Kidney tubule cell (primary cell): ENCODE data around the gene ZBTB47.

Experiments
- DNase-seq: peaks from one replicate; pipeline ENCODE4 v3.0.0-alpha.2; 2018; ENCODE audit warnings: low spot score

The ZBTB47 gene

DNA sequence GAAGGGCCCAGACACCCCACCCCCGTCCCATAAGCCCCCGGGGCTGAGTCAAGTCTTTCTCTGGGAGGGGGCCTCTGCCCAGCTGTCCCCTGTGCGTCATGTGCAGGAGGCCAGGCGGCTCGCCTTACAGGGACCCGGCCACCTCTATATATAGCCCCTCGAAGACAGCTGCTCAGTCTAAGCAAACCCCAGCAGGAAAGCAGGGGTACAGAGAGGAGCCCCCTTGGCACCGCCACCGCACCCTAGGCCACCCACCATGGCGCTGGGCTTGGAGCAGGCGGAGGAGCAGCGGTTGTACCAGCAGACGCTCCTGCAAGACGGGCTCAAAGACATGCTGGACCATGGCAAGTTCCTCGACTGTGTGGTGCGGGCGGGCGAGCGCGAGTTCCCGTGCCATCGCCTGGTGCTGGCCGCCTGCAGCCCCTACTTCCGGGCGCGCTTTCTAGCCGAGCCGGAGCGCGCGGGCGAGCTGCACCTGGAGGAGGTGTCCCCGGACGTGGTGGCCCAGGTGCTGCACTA, 31.9 kb downstream of the ZBTB47 start, which contains the start of gene KLHL40:
Gene KLHL40 (plus strand): TSS at position 175 of the 519 bp plus-strand sequence. CDS start 82 bp downstream, at position 257.
- no peak for DNase-seq

GRCh38 chr3:42685891-42686820, 32.7 kb downstream of the ZBTB47 start:
- no peak for DNase-seq

DNA sequence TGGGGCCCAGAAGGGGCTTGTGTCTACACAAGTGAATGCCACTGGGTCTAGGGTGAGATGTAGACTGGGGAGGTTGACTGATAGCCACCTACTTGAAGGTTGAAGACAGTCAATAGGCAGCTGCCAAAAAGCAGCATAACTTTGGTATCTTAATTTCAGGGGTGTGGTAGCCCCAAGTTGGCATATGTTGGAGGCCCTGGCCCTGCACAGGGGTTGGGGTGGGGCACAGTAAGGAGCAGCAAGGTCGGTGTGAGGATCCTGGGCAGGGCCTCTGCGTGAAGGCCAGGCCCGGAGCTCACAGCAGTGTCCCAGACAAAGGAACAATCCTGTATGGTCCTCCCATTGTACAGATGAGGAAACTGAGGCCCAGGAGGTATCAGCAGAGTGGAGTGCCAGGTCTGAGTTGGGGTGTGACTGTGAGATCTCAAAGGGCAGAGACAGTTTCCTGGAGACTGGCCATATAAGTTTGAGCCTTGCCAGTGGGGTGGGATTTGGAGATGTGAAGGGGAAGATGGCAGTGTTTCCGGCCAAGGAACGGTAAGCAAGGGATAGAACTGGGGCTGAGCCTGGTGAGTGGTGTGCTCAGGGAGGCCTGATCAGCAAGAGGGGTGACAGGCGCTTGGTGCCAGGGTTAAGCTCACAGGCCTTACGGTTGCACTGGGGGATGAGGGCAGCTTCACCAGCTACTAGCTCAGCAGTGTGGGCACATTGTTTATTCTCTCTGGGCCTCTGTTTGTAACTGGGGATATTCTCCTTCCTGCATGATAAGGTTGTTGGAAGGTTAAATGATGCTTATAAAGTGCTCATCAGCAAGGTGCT, 33.5 kb downstream of the ZBTB47 start:
- no peak for DNase-seq

GRCh38 chr3:42688016-42688415, 34.5 kb downstream of the ZBTB47 start:
- no peak for DNase-seq

DNA sequence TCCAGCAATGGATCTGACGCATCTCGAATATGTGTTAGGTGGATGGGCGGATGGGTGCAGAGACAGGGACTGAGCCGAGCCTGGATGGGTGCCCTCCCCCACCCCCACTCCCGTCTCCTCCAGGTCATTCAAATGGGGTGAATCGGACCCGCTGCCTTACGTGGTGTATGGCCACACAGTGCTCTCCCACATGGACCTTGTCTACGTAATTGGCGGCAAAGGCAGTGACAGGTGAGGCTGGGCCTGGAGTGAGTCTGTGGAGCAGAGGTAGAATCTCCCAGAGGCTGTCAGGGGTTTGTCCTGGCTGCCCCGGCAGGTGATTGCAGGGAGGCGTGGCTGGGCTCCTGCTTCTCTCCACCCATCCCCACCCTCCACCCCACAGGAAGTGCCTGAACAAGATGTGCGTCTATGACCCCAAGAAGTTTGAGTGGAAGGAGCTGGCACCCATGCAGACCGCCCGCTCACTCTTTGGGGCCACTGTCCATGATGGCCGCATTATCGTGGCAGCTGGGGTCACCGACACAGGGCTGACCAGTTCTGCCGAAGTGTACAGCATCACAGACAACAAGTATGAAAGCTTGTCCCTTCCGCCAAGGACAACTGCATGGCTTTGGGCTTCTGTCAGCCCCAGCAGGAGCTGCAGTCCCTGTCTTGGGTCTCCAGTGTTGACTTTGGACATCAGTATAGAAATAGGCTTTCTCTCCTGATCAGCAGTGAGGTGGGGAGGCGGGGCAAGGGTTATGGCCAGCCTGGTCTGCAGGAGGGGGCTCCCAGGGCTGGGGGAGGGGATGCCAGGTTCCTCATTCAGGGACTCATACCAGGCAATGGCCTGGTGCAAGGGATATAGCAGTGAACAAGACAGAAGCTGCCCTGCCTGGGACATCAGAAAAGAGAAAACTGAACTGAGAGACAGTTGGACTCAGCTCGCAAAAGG, 35.3 kb downstream of the ZBTB47 start:
- DNase-seq, result no peak

- DNase-seq, result no peak
Measured at GRCh38 chr3:42689421-42690014, 36.0 kb downstream of the ZBTB47 start.

- DNase-seq, result no peak
Measured at GRCh38 chr3:42690191-42690590, 36.7 kb downstream of the ZBTB47 start.

DNA sequence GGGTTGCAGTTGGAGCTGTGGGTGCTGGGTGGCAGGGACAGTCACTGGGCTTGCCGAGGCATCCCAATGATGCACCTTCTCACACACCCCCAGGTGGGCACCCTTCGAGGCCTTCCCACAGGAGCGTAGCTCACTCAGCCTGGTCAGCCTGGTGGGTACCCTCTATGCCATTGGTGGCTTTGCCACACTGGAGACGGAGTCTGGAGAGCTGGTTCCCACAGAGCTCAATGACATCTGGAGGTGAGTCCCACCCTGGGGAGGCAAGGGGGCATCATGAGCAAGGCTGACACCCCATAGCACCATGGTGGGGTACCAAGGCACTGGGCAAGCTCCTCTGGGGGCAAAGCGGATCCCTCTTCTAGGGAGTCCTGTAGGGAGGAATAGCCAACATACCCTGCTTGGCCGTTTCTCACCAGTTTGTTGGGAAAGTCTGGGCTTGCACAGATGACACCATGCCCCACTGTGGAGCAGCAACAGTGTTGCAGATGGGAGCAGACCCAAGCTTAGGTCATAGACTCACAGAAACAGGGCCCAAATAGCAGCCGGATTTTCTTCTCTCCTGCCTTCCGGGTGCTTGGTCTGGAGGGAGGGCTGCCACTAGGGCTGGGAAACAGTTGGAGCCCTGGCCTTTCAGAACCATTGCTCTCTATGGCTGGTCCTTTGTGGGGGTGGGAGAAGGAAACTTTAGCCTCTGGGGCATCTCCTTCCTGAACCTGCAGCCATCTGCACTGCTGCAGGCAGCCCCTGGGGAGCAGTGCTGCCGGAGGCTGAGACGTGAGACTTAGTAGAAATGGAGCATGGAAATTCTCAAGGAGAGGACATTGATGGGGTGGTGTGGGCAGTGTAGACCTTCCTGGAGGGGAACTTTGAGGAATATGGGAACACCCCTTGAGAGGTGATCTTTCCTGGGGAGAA, 37.5 kb downstream of the ZBTB47 start:
- no peak for DNase-seq

GRCh38 chr3:42691816-42692666, 38.5 kb downstream of the ZBTB47 start:
- DNase-seq, result no peak

DNA sequence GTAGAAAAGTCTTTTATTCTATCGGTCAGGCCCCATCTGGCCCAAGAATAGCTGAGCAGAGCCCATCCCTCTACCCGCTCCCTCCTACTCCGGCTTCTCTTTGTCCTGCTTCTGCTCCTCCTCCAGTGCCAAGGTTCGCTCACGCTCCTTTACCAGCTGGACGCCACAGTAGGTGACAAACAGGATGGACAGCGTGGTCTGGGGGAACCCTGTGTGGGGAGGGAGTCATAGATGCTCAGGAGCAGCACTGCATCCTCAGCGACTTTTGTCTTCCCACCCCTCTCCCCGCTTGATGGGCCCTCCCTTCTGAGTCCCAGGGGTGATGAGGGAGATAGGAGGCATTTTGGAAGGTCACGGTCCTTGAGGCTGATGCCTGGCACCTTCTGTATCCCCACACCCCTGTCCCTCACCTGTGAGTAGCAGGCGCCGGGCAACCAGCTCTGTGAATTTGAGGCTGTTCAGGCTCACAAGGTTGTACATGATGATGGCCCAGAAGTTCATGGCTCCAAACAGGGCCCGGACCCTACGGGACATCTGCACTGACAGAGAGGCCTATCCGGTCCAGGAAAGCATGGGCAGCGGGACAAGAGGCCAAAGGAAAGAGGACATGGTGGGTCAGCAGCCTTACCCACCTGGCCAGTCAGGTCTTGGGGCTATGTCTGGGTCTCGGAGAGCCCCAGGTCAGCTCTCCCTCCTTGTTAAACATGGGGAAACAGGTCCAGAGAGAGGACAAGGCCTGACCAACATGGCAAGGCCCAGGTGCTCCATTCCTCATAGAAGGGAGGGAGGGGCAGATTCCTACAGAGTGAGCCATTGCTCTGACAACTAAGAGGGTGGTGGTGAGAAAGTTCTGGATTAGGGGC, 39.4 kb downstream of the ZBTB47 start:
- no peak for DNase-seq

DNA sequence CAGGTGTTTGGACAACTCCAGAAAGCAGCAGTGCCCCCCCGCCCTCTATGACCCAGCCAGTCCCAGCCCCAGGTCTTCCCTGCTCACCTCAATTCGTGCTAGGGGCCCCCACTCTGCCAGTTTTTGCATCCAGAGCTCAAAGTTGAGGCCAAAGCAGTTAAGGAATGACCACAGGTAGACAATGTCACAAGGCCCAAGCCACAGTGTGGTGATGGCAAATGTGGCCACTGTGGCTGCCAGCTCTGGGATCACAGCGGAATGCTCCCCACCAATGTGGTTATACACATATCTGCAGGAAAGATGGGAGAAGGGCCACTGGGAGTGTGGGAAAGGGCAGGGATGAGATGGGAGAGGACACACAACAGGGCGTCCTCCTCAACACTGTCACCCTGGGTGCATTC, 40.0 kb downstream of the ZBTB47 start:
- no peak for DNase-seq

DNA sequence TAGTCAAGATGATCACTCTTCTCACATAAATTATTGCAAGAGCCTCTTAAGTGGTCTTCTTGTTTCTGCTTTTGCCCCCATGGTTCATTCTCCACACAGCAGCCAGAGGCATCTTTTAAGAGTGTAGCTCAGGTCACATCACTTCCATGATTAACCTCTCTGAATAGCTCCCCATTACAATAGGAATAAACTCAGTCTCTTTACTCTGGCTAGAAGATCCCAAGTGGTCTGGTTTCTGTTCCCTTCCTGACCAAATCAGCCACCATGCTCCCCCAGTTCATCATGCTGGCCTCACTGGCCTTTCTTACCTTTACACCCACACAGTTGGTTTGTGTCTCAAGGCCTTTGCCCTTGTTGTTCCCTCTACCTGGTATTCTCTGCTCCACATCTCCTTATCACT, 40.9 kb downstream of the ZBTB47 start:
- no peak for DNase-seq

DNA sequence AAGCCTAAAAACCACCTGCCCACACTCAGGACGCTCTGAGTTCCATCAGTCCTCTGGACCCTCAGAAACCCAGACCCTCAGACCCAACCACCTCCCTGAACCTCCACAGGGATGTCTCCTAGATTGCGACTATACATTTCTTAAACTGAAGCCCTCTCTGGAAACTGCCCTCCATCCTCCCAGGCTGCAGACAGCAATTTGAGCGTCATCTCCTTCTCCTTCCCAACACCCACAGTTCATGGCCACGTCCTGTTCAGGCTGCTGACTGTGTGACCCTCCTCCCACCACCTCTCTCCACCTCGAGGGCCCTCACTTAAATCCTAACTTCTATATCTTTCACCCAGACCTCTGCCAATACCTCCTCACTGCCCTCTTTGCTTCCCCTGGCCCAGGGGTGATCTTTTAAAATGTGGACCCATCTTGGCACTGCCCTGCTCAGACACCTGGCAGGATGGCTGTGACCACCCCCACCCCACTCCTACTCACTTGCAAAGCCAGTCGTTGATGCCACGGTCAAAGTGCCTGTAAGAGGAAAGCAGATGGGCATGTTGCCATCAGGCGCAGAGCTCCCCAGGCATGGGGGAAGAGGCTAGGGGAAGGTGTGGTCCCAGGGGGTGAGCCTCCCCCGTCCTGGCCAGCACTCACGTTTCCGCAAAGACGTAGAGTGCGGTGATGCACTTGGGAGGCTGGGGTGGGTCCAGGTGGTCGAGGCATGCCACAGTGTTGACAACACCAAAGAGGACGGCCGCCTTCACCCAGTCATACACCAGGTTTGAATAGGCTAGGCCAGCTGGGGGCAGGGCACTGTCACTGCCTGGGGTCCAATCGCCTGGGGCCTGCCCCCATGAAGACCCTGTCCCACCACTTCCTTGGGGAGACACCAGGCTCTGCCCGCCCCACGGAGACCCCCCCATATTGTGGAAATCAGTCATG, 43.1 kb downstream of the ZBTB47 start:
- no peak for DNase-seq

- DNase-seq, result no peak
Measured at GRCh38 chr3:42697289-42698051, 44.0 kb downstream of the ZBTB47 start.

GRCh38 chr3:42698216-42698910, 44.9 kb downstream of the ZBTB47 start:
- no peak for DNase-seq

DNA sequence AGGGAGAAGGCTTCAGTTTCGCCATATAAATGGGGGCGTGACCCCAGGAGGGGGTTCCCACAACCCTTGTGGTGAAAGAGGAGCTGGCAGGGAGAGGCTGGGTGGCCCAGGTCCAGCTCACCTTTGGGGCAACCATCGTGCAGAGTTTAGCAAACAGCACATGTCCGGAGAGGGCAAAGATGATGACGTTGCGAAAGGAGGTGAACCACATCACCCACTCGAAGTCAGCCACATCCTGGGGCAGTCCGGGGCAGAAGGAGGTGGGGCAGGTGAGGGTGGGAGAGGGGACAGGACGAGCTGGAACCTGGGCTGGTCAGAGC, 45.4 kb downstream of the ZBTB47 start:
- DNase-seq, result no peak
